Measurements from ENCODE around the gene ZNF41.
"Not testable (repeated sequence)": the region's sequence is repeated elsewhere in the genome, so short reads cannot be mapped to it uniquely, and the experiment has no call there.

ZNF41 gene

GRCh38 chrX:47512383-47512782 is 29.4 kb upstream of the ZNF41 start:
- H3K27me3 ChIP-seq (ENCODE audit: control insufficient read depth in 2 of 2, insufficient read depth in 2 of 2, low read length in 2 of 2); H3K27ac ChIP-seq (ENCODE audit: low read depth in 2 of 2, low read length in 2 of 2); H3K9me3 ChIP-seq (ENCODE audit: control insufficient read depth in 2 of 2, low read length in 2 of 2); H3K9ac ChIP-seq (ENCODE audit: low read depth in 1 of 2, low read length in 2 of 2); H3K4me1 ChIP-seq (ENCODE audit: control insufficient read depth in 2 of 2, insufficient read depth in 2 of 2, low read length in 2 of 2); H3K4me3 ChIP-seq (ENCODE audit: low read length in 2 of 2); H3K36me3 ChIP-seq (ENCODE audit: control insufficient read depth in 2 of 2, insufficient read depth in 2 of 2, low read length in 2 of 2): not testable (repeated sequence)

GRCh38 chrX:47507153-47507867 is 24.3 kb upstream of the ZNF41 start:
- H3K27me3 ChIP-seq (ENCODE audit: control insufficient read depth in 2 of 2, insufficient read depth in 2 of 2, low read length in 2 of 2): peaks cover 0 to 6% of the 10 kb centered on the region in 2 donors
- H3K4me1 ChIP-seq (ENCODE audit: control insufficient read depth in 2 of 2, insufficient read depth in 2 of 2, low read length in 2 of 2): no peaks in the 10 kb centered on the region

GRCh38 chrX:47503151-47503550 is 20.1 kb upstream of the ZNF41 start:
- H3K4me1 ChIP-seq (ENCODE audit: control insufficient read depth in 2 of 2, insufficient read depth in 2 of 2, low read length in 2 of 2): no peaks in the 10 kb centered on the region
- no peak overlapping the region for H3K4me3 ChIP-seq (ENCODE audit: low read length in 2 of 2)
- H3K9ac ChIP-seq (ENCODE audit: low read depth in 1 of 2, low read length in 2 of 2): no peak overlapping the region
- H3K9me3 ChIP-seq (ENCODE audit: control insufficient read depth in 2 of 2, low read length in 2 of 2): no peaks in the 10 kb centered on the region
- no peaks in the 10 kb centered on the region for H3K36me3 ChIP-seq (ENCODE audit: control insufficient read depth in 2 of 2, insufficient read depth in 2 of 2, low read length in 2 of 2)
- H3K27me3 ChIP-seq (ENCODE audit: control insufficient read depth in 2 of 2, insufficient read depth in 2 of 2, low read length in 2 of 2): peaks cover 0 to 3% of the 10 kb centered on the region in 2 donors
- no peak overlapping the region for H3K27ac ChIP-seq (ENCODE audit: low read depth in 2 of 2, low read length in 2 of 2)

More at GRCh38 chrX:47507153-47507867, 24.3 kb upstream of the ZNF41 start:
- no peak overlapping the region for H3K4me3 ChIP-seq (ENCODE audit: low read length in 2 of 2)
- no peak overlapping the region for H3K27ac ChIP-seq (ENCODE audit: low read depth in 2 of 2, low read length in 2 of 2)
- no peaks in the 10 kb centered on the region for H3K9me3 ChIP-seq (ENCODE audit: control insufficient read depth in 2 of 2, low read length in 2 of 2)
- no peak overlapping the region for H3K9ac ChIP-seq (ENCODE audit: low read depth in 1 of 2, low read length in 2 of 2)
- no peaks in the 10 kb centered on the region for H3K36me3 ChIP-seq (ENCODE audit: control insufficient read depth in 2 of 2, insufficient read depth in 2 of 2, low read length in 2 of 2)

GRCh38 chrX:47502316-47503125 is 19.5 kb upstream of the ZNF41 start:
- no peak overlapping the region for H3K27ac ChIP-seq (ENCODE audit: low read depth in 2 of 2, low read length in 2 of 2)
- H3K27me3 ChIP-seq (ENCODE audit: control insufficient read depth in 2 of 2, insufficient read depth in 2 of 2, low read length in 2 of 2): peaks cover 0 to 3% of the 10 kb centered on the region in 2 donors

GRCh38 chrX:47501226-47502074 is 18.4 kb upstream of the ZNF41 start:
- no peaks in the 10 kb centered on the region for H3K9me3 ChIP-seq (ENCODE audit: control insufficient read depth in 2 of 2, low read length in 2 of 2)
- H3K4me3 ChIP-seq (ENCODE audit: low read length in 2 of 2): no peak overlapping the region
- peaks cover 0 to 3% of the 10 kb centered on the region in 2 donors for H3K27me3 ChIP-seq (ENCODE audit: control insufficient read depth in 2 of 2, insufficient read depth in 2 of 2, low read length in 2 of 2)
- no peak overlapping the region for H3K9ac ChIP-seq (ENCODE audit: low read depth in 1 of 2, low read length in 2 of 2)
- H3K27ac ChIP-seq (ENCODE audit: low read depth in 2 of 2, low read length in 2 of 2): no peak overlapping the region
- H3K4me1 ChIP-seq (ENCODE audit: control insufficient read depth in 2 of 2, insufficient read depth in 2 of 2, low read length in 2 of 2): no peaks in the 10 kb centered on the region
- no peaks in the 10 kb centered on the region for H3K36me3 ChIP-seq (ENCODE audit: control insufficient read depth in 2 of 2, insufficient read depth in 2 of 2, low read length in 2 of 2)

More at GRCh38 chrX:47502316-47503125, 19.5 kb upstream of the ZNF41 start:
- Histone ChIP-seq H3K4me3 (ENCODE audit: low read length in 2 of 2) (no peak overlapping the region), H3K9me3 (ENCODE audit: control insufficient read depth in 2 of 2, low read length in 2 of 2) (no peaks in the 10 kb centered on the region), H3K4me1 (ENCODE audit: control insufficient read depth in 2 of 2, insufficient read depth in 2 of 2, low read length in 2 of 2) (no peaks in the 10 kb centered on the region), H3K36me3 (ENCODE audit: control insufficient read depth in 2 of 2, insufficient read depth in 2 of 2, low read length in 2 of 2) (no peaks in the 10 kb centered on the region), H3K9ac (ENCODE audit: low read depth in 1 of 2, low read length in 2 of 2) (no peak overlapping the region)

- Histone ChIP-seq H3K4me3 (ENCODE audit: low read length in 2 of 2) (no peak overlapping the region), H3K36me3 (ENCODE audit: control insufficient read depth in 2 of 2, insufficient read depth in 2 of 2, low read length in 2 of 2) (no peaks in the 10 kb centered on the region), H3K9me3 (ENCODE audit: control insufficient read depth in 2 of 2, low read length in 2 of 2) (no peaks in the 10 kb centered on the region), H3K27ac (ENCODE audit: low read depth in 2 of 2, low read length in 2 of 2) (no peak overlapping the region), H3K9ac (ENCODE audit: low read depth in 1 of 2, low read length in 2 of 2) (no peak overlapping the region), H3K4me1 (ENCODE audit: control insufficient read depth in 2 of 2, insufficient read depth in 2 of 2, low read length in 2 of 2) (no peaks in the 10 kb centered on the region), H3K27me3 (ENCODE audit: control insufficient read depth in 2 of 2, insufficient read depth in 2 of 2, low read length in 2 of 2) (peaks cover 0 to 3% of the 10 kb centered on the region in 2 donors)
Measured at GRCh38 chrX:47500554-47500953, 17.5 kb upstream of the ZNF41 start.

GRCh38 chrX:47499293-47499692 is 16.3 kb upstream of the ZNF41 start:
- H3K36me3 ChIP-seq (ENCODE audit: control insufficient read depth in 2 of 2, insufficient read depth in 2 of 2, low read length in 2 of 2): no peaks in the 10 kb centered on the region
- no peak overlapping the region for H3K4me3 ChIP-seq (ENCODE audit: low read length in 2 of 2)
- H3K27ac ChIP-seq (ENCODE audit: low read depth in 2 of 2, low read length in 2 of 2): no peak overlapping the region
- H3K27me3 ChIP-seq (ENCODE audit: control insufficient read depth in 2 of 2, insufficient read depth in 2 of 2, low read length in 2 of 2): peaks cover 0 to 3% of the 10 kb centered on the region in 2 donors
- H3K9ac ChIP-seq (ENCODE audit: low read depth in 1 of 2, low read length in 2 of 2): no peak overlapping the region
- no peaks in the 10 kb centered on the region for H3K4me1 ChIP-seq (ENCODE audit: control insufficient read depth in 2 of 2, insufficient read depth in 2 of 2, low read length in 2 of 2)
- H3K9me3 ChIP-seq (ENCODE audit: control insufficient read depth in 2 of 2, low read length in 2 of 2): peaks cover 0 to 2% of the 10 kb centered on the region in 2 donors

GRCh38 chrX:47498411-47498810 is 15.4 kb upstream of the ZNF41 start:
- no peak overlapping the region for H3K27ac ChIP-seq (ENCODE audit: low read depth in 2 of 2, low read length in 2 of 2)
- no peaks in the 10 kb centered on the region for H3K4me1 ChIP-seq (ENCODE audit: control insufficient read depth in 2 of 2, insufficient read depth in 2 of 2, low read length in 2 of 2)
- no peak overlapping the region for H3K9ac ChIP-seq (ENCODE audit: low read depth in 1 of 2, low read length in 2 of 2)

GRCh38 chrX:47497271-47497888 is 14.4 kb upstream of the ZNF41 start:
- H3K9ac ChIP-seq (ENCODE audit: low read depth in 1 of 2, low read length in 2 of 2): no peak overlapping the region

More at GRCh38 chrX:47498411-47498810, 15.4 kb upstream of the ZNF41 start:
- Histone ChIP-seq H3K27me3 (ENCODE audit: control insufficient read depth in 2 of 2, insufficient read depth in 2 of 2, low read length in 2 of 2) (peaks cover 0 to 3% of the 10 kb centered on the region in 2 donors), H3K9me3 (ENCODE audit: control insufficient read depth in 2 of 2, low read length in 2 of 2) (peaks cover 0 to 2% of the 10 kb centered on the region in 2 donors), H3K4me3 (ENCODE audit: low read length in 2 of 2) (no peak overlapping the region), H3K36me3 (ENCODE audit: control insufficient read depth in 2 of 2, insufficient read depth in 2 of 2, low read length in 2 of 2) (no peaks in the 10 kb centered on the region)

More at GRCh38 chrX:47497271-47497888, 14.4 kb upstream of the ZNF41 start:
- Histone ChIP-seq H3K36me3 (ENCODE audit: control insufficient read depth in 2 of 2, insufficient read depth in 2 of 2, low read length in 2 of 2) (no peaks in the 10 kb centered on the region), H3K4me1 (ENCODE audit: control insufficient read depth in 2 of 2, insufficient read depth in 2 of 2, low read length in 2 of 2) (no peaks in the 10 kb centered on the region), H3K27ac (ENCODE audit: low read depth in 2 of 2, low read length in 2 of 2) (no peak overlapping the region), H3K27me3 (ENCODE audit: control insufficient read depth in 2 of 2, insufficient read depth in 2 of 2, low read length in 2 of 2) (peaks cover 0 to 3% of the 10 kb centered on the region in 2 donors), H3K4me3 (ENCODE audit: low read length in 2 of 2) (no peak overlapping the region), H3K9me3 (ENCODE audit: control insufficient read depth in 2 of 2, low read length in 2 of 2) (peaks cover 0 to 2% of the 10 kb centered on the region in 2 donors)
